Activated CD4-positive, alpha-beta T cell treated with anti-CD3 and anti-CD28 coated beads, Interleukin-10, Interleukin-2, amounts not matched to agents 100 ng/mL and 50 ng/mL, durations not matched to agents 16 hours and 8 hours (primary cell): ENCODE measurements around the gene MEF2C.
A peak's percentile ranks its signal among the peaks of the same experiment; 100 is the strongest.
"Not testable (repeated sequence)": the region's sequence is repeated elsewhere in the genome, so short reads cannot be mapped to it uniquely, and the experiment has no call there.

ENCODE experiments used
- DNase-seq: peaks from one replicate; pipeline ENCODE4 v3.0.0-alpha.2; 2020

Gene MEF2C

GRCh38 chr5:88860501-88860900 lies 22.5 kb downstream of the MEF2C start:
- no peak for DNase-seq

DNA sequence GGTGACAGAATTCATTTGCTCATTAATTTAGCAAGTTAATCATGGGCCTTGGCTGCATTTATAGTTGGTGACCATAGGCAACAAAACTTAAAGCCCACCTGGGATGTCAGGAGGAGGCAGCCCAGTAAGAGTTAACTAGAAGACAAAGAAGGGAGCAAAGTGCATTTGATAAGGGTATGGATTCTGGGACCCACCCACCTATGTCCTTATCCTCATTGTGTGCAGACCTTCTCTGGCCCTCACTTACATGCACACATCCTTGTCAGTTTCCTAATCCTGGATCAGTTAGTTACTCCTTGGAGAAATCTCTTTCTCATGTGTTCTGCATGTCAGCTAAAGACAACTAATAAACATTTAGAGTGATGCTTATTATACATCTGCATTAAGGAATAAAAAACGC lies 24.6 kb downstream of the MEF2C start:
- DNase-seq = no peak

DNA sequence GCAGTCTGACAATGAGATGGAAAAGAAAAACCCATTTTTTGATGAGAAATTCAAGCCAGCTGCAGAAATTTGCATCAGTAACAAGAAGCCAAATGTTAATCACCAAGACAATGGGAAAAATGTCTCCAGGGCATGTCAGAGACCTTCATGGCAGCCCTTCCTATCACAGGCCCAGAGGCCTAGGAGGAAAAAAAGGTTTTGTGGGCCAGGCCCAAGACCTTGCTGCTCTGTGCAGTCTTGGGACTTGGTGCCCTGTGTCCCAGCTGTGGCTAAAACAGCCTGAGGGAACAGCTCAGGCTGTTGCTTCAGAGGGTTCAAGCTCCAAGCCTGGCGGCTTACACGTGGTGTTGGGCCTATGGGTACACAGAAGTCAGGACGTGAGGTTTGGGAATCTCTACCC lies 26.6 kb downstream of the MEF2C start:
- DNase-seq = not testable (repeated sequence)

GRCh38 chr5:88854769-88855168 lies 28.2 kb downstream of the MEF2C start:
- DNase-seq = no peak

GRCh38 chr5:88847420-88847819 lies 35.6 kb downstream of the MEF2C start:
- DNase-seq = no peak

DNA sequence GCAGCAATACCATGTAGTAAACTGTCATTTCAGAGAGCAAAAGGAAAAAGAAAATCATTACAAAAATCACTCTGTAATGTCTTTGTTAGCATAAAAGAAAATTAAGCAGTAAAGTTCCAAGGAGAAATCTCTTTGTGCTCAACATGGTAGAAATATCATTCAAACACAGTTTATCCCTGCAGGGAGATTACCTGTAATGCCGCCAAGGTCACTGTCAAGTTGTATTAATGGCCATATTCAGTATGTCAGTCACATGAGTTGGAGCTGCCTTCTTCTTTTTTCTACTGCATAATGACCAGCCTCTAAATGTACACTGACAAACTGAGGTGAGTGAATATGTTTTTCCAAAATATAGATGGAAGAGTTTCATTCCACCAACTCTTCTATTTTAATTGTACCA lies 36.5 kb downstream of the MEF2C start:
- no peak for DNase-seq

- peak; percentile 74 for DNase-seq
These were observed 37.8 kb downstream of the MEF2C start for GRCh38 chr5:88845081-88845697.

DNA sequence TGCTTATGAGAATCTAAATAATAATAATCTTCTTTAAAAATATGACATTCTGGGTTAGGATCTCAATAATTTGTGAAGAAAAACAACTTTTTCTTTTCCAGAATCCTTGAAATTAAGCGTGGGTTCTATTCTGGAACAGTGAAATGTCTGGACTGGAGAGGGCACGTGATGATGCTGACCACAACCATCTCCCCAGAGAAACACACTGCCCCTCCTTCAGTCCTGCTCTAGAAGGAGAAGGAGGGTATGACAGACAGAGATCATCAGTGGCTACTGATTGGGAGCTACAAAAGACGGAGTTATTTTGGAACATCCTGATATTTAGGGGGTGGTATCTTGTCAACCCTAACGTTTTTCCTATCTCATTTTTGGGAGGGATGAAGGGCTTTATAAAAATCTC lies 40.2 kb downstream of the MEF2C start:
- no peak for DNase-seq

GRCh38 chr5:88841212-88841611 lies 41.8 kb downstream of the MEF2C start:
- DNase-seq = no peak

GRCh38 chr5:88840495-88840894 lies 42.5 kb downstream of the MEF2C start:
- no peak for DNase-seq

GRCh38 chr5:88839238-88839637 lies 43.7 kb downstream of the MEF2C start:
- no peak for DNase-seq

DNA sequence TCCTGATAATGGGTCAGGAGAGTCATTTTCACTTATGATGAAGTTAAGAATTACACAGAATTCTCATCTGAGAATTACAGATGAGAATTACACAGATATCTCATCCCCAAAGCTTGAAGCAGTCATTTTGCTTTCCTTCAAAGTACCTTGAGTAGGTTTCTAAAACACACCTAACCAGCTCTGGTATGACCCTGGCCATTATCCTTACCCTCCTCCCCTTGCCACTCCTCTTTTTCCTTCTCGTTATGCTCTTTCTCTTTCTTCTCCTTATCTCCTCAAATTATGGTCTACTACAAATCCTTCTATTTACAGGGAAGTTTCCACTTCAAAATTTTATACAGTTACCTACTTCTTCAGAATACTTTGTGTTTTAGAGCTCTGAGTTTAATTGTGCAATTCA lies 44.5 kb downstream of the MEF2C start:
- DNase-seq = no peak

DNA sequence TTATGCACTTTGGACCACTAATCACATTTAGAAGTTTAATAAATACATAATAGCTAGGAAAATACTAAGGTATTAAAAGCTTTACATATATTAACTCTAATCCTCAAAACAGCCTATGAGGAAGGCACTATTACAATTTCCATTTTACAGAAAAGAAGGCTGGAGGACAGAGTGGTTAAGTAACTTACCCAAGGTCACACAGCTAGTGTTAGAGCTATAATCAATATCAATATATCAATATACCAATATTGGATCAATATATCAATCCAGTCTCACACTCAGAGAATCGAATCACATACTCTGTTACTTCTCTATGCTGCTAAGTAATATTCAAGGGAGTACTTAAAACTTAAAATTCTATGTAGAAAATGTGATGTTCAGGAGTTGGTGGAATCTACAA lies 45.2 kb downstream of the MEF2C start:
- no peak for DNase-seq

- DNase-seq = no peak
These were observed 45.8 kb downstream of the MEF2C start for GRCh38 chr5:88837222-88837621.

- DNase-seq = no peak
These were observed 46.7 kb downstream of the MEF2C start for GRCh38 chr5:88836195-88836838.

DNA sequence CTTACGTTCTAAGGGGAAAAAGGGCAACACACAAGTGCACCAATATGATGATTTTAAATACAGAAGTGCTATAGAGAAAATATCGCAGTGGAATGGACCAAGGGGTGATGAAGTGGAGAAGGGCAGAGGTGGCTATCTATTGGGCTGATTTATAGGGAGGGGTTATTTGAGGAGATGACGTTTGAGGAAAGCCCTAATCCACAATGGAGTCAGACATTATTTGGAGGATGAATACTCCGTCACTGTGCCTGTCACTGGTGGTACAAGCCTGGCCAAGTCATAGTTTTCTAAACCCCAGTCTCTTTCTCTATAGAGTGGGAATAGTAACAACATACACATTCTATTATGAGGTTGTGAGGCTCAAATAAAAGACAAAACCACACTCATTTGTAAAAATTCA lies 48.5 kb downstream of the MEF2C start:
- no peak for DNase-seq

DNA sequence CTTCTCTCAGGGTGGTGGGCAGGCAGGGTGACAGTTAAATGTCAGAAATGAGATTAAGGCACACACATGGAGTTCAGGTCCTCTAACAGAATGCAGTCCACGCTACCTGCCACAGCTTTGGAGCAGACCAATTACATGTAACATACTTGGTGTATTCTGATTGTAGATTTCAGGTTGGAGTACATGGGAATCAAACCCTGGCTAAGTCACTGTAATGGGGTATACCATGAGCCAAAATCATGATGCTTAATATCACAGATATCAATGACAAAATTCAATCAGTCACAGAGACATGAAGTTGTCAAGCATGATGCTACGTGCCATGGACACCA lies 48.9 kb downstream of the MEF2C start:
- no peak for DNase-seq

GRCh38 chr5:88833371-88834130 lies 49.4 kb downstream of the MEF2C start:
- DNase-seq = peak; percentile 67

DNA sequence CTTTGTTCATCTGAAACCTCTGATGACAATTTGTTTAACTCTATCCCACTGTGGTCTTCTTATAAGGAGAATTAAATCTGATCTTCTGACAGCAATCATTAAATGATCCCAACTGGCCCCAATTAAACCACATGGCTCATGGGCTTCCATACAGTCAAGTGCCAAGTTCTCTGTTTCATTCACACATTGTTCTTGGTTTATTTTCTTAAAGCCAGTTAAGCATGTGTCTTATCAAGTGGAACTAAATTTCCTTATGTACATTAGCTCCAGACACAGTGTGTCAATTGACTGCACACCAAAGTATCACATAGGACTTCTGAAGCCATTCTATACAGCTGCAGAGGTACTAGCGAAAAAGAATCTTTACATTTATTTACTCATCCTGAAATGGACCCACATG lies 51.2 kb downstream of the MEF2C start:
- no peak for DNase-seq

DNA sequence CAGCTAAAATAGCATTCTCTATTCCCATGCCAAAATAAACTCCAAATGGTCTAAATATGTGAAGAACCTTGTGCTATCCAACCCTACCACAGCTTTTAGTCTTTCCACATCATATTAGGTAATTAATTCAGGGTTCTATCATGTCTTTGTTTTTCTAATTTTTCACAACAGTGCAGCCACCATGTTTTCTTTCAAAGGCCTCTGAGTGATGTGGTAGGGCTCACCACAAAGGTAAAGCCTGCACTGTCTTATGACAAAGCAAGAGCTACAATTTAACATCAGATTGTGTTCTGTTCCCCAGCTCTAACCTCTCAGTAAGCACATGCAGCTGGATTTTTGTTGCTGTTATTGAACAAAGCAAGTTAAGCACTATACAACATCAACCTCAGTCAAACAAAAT lies 52.4 kb downstream of the MEF2C start:
- no peak for DNase-seq

DNA sequence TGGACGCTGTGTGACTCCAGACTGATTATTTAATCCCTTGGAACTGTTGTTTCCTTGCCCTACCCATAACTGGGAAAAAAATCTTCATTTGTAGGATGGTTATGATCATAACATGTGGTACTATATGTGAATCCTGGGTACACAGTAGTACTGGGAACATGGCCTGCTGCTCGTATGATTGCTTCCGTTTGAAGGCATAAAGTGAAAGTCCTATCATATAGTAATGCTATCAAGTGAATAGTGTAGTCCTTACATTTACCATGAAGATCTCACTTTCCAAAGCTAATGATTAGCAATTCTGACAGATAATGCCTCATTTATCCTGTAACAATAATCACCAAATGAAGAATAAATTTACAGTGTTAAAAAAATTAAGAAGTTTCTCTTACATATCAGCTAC lies 53.2 kb downstream of the MEF2C start:
- DNase-seq = no peak

DNA sequence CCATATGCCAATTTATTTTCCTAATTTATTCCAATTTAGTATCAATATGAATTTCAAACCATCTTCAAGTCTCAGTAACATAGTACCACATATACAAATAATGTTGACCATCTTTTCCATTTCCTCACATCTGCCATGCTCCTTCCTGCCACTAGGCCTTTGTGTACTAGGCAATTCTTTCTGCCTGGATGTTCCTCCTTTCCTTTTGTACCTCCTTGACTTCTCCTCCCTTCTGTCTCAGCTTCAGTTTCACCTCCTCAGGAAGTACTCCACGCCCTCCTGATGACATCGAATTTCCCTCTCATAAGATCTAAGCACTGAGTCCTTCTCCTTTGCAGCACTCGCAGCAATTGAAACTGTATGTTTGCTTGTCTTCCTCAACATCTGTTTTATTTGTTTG lies 53.9 kb downstream of the MEF2C start:
- peak; percentile 4 for DNase-seq

DNA sequence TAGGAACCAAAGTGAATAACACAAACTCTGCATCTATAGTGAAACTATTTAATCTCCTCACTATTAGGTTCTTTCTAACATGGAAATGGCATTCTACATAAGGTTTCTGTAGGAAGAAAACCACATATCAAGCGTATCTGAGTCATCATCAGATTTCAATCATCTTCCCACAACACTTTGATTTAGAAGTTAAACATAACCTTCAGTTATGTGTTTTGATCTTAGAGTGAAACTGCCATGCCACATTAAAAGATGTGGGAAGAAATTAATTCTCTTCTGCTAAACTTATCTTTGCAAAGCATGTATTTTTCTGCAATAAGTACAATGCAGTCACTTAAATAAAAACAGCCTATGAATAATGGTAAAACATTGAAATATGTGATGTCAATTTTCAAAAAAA lies 55.0 kb downstream of the MEF2C start:
- DNase-seq = peak; percentile 64
